Astrocyte (in vitro differentiated cells and primary cell): ENCODE results near the gene SFTA2.

Experiments used
- EZH2 ChIP-seq: IDR thresholded peaks from 2 replicates; pipeline ENCODE4 v1.6.1; 2012; ENCODE audit warnings: mild to moderate bottlenecking, low read length, inconsistent platforms; ENCODE audit not compliant: insufficient read depth
- TF ChIP-seq, protein P1 (sequence below): IDR thresholded peaks from 2 replicates; pipeline ENCODE4 v1.5.1; 2011; ENCODE audit warnings: low read depth, mild to moderate bottlenecking, inconsistent platforms, low read length, moderate library complexity; ENCODE audit not compliant: insufficient read depth

- TF ChIP-seq, protein P1, sequence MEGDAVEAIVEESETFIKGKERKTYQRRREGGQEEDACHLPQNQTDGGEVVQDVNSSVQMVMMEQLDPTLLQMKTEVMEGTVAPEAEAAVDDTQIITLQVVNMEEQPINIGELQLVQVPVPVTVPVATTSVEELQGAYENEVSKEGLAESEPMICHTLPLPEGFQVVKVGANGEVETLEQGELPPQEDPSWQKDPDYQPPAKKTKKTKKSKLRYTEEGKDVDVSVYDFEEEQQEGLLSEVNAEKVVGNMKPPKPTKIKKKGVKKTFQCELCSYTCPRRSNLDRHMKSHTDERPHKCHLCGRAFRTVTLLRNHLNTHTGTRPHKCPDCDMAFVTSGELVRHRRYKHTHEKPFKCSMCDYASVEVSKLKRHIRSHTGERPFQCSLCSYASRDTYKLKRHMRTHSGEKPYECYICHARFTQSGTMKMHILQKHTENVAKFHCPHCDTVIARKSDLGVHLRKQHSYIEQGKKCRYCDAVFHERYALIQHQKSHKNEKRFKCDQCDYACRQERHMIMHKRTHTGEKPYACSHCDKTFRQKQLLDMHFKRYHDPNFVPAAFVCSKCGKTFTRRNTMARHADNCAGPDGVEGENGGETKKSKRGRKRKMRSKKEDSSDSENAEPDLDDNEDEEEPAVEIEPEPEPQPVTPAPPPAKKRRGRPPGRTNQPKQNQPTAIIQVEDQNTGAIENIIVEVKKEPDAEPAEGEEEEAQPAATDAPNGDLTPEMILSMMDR: no peak
- no peak for TF ChIP-seq EZH2
These were observed 34.1 kb downstream of the SFTA2 start for GRCh38 chr6:30897882-30898281.
